ENCODE data around the gene NRAP. TPM values are rescaled to one million over a fixed set of nuclear protein-coding genes. Genes with fewer than 3 reads are reported as not detected.

The NRAP gene
- total and polyA plus RNA-seq, 2 of the 8 experiments (the other 6 are each of a cell fraction or from before 2014, with no cell fraction given), result not detected

- TF ChIP-seq HDAC2 (IDR thresholded peaks at IDR 0.05; ENCODE audit: borderline replicate concordance in 1 of 2, low read depth in 2 of 2, low read length in 2 of 2) (no peak), SP1 (IDR thresholded peaks at IDR 0.05; ENCODE audit: low read depth, low read length) (no peak), SAP30 (IDR thresholded peaks at IDR 0.05; ENCODE audit: insufficient read depth, insufficient replicate concordance, low read length) (no peak), ATF3 (IDR thresholded peaks at IDR 0.05; ENCODE audit: insufficient read depth, low read depth, low read length) (no peak), BACH1 (IDR thresholded peaks at IDR 0.05; ENCODE audit: low read length) (no peak)
Observed at GRCh38 chr10:113561214-113561613, 102.6 kb downstream of the NRAP start (continued).
